Tongue (tissue), 3 donors: ENCODE data around the gene KBTBD12. TPM values are rescaled to one million over a fixed set of nuclear protein-coding genes. Genes with fewer than 3 reads are reported as not detected.

Experiments used
- DNase-seq: peaks from one replicate; pipeline ENCODE4 v3.0.0-alpha.2; 2015
- small RNA-seq: library from RNA; depleted of rRNA; stranded (forward); fragments of <200 nt; gene quantifications from one replicate; pipeline ENCODE3, GENCODE V24; 2014; ENCODE audit warnings: low replicate concordance
- total RNA-seq: library from RNA; depleted of rRNA; stranded (reverse); fragments of >200 nt; gene quantifications from one replicate; pipeline ENCODE4 v1.2.3, GENCODE V29; 2014

KBTBD12 gene
- total RNA-seq, 1 donor from 2014 or later, result 38.2 TPM

GRCh38 chr3:128021768-128022372, 106.8 kb downstream of the KBTBD12 start:
- DNase-seq, result peak; percentile 13

- DNase-seq, result no peak
These were observed 118.1 kb downstream of the KBTBD12 start for GRCh38 chr3:128033102-128033501.

- DNase-seq, result no peak
These were observed 121.1 kb downstream of the KBTBD12 start for GRCh38 chr3:128036119-128036518.

Small RNAs within 50 kb of the gene (small RNA-seq; reads per million reads assigned to genes)
- gene RNA5SP139, result not detected

Other genes starting within 250 kb of the KBTBD12 start
- gene ABTB1, start 242.3 kb upstream of the KBTBD12 start, total RNA-seq, result 20.0 TPM
- gene MGLL, start 92.7 kb upstream of the KBTBD12 start, total RNA-seq, result 36.4 TPM
- gene SEC61A1, start 137.2 kb downstream of the KBTBD12 start, total RNA-seq, result 122 TPM
- gene RUVBL1, start 208.6 kb downstream of the KBTBD12 start, total RNA-seq, result 30.6 TPM
- 11.3 TPM for gene EEFSEC, start 238.2 kb downstream of the KBTBD12 start, total RNA-seq